Femur (tissue), 1 donor: ENCODE measurements around the gene ADGRL3.
"Not testable (repeated sequence)": the region's sequence is repeated elsewhere in the genome, so short reads cannot be mapped to it uniquely, and the experiment has no call there.

Experiments used
- DNase-seq: peaks from one replicate; pipeline ENCODE4 v3.0.0-alpha.2; 2017

ADGRL3 gene

GRCh38 chr4:61923179-61923578, 723.1 kb downstream of the ADGRL3 start:
- DNase-seq = no peak

GRCh38 chr4:61924131-61924530, 724.0 kb downstream of the ADGRL3 start:
- DNase-seq = no peak

GRCh38 chr4:61933527-61933926, 733.4 kb downstream of the ADGRL3 start:
- no peak for DNase-seq

GRCh38 chr4:61934198-61934597, 734.1 kb downstream of the ADGRL3 start:
- no peak for DNase-seq

GRCh38 chr4:61938250-61938846, 738.2 kb downstream of the ADGRL3 start:
- no peak for DNase-seq

GRCh38 chr4:61950625-61951024, 750.5 kb downstream of the ADGRL3 start:
- DNase-seq = no peak

- DNase-seq = no peak
Observed at GRCh38 chr4:61953386-61953785, 753.3 kb downstream of the ADGRL3 start.

- DNase-seq = no peak
Observed at GRCh38 chr4:61958591-61958990, 758.5 kb downstream of the ADGRL3 start.

- no peak for DNase-seq
Observed at GRCh38 chr4:61959087-61959486, 759.0 kb downstream of the ADGRL3 start.

GRCh38 chr4:61984260-61984909, 784.3 kb downstream of the ADGRL3 start:
- no peak for DNase-seq

- DNase-seq = no peak
Observed at GRCh38 chr4:61985426-61985825, 785.3 kb downstream of the ADGRL3 start.

GRCh38 chr4:61986929-61987328, 786.8 kb downstream of the ADGRL3 start:
- not testable (repeated sequence) for DNase-seq

GRCh38 chr4:61992351-61992750, 792.2 kb downstream of the ADGRL3 start:
- peak; percentile 20 for DNase-seq

- DNase-seq = no peak
Observed at GRCh38 chr4:61994036-61994435, 793.9 kb downstream of the ADGRL3 start.

GRCh38 chr4:61995717-61996340, 795.7 kb downstream of the ADGRL3 start:
- no peak for DNase-seq

- no peak for DNase-seq
Observed at GRCh38 chr4:61996943-61997342, 796.8 kb downstream of the ADGRL3 start.

GRCh38 chr4:61997831-61998230, 797.7 kb downstream of the ADGRL3 start:
- DNase-seq = no peak

- DNase-seq = no peak
Observed at GRCh38 chr4:62003695-62004094, 803.6 kb downstream of the ADGRL3 start.

- no peak for DNase-seq
Observed at GRCh38 chr4:62004881-62005280, 804.8 kb downstream of the ADGRL3 start.

- no peak for DNase-seq
Observed at GRCh38 chr4:62006108-62006507, 806.0 kb downstream of the ADGRL3 start.

- DNase-seq = no peak
Observed at GRCh38 chr4:62015043-62015739, 815.1 kb downstream of the ADGRL3 start.

- DNase-seq = no peak
Observed at GRCh38 chr4:62018537-62018936, 818.4 kb downstream of the ADGRL3 start.

- no peak for DNase-seq
Observed at GRCh38 chr4:62023633-62024032, 823.5 kb downstream of the ADGRL3 start.

- no peak for DNase-seq
Observed at GRCh38 chr4:62028745-62029144, 828.6 kb downstream of the ADGRL3 start.
